ENCODE data around the gene C1QB.

C1QB gene, protein sequence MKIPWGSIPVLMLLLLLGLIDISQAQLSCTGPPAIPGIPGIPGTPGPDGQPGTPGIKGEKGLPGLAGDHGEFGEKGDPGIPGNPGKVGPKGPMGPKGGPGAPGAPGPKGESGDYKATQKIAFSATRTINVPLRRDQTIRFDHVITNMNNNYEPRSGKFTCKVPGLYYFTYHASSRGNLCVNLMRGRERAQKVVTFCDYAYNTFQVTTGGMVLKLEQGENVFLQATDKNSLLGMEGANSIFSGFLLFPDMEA

DNA sequence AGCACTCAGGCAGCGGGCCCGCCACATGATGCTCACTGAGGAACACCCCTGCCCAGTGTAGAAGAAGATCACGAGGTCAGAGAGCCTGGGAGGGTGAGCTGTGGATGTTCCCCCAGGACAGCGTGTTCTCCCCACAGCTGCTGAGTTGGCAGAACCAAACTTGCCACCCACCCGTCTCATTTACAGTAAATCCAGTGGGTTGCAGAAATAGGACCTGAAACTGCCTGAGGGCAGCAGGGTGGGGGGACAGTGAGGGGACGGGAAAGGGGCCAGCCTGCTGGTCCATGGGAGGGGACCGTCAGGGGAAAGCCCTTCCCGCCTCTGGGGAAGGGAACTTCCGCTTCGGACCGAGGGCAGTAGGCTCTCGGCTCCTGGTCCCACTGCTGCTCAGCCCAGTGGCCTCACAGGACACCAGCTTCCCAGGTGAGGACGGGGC is at the start of gene C1QB:
Gene C1QB, plus strand, starts transcription at position 356 of the 436 bp plus-strand sequence. CDS start 6,227 bp downstream, outside the sequence.
- DNase-seq: no peak

DNA sequence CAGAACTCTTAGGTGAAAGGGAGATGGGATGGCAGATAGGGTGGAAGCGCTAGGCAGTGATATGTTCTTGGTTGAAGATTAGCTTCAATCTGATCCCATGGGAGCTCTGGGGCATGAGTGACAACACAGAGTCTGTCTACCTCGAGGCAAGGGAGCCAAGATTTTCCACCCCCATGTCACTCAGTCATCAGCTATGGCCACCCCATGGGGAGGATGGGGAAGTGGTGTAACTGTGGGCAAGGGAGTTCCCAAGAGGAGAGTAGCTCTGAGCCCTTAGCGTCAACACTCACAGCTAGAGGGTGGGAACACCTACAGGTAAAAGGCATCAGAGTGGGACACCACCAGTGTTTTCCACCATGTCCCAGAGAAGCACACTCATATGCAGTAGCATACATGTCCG is 46.9 kb upstream of the C1QB start:
- DNase-seq: no peak

DNA sequence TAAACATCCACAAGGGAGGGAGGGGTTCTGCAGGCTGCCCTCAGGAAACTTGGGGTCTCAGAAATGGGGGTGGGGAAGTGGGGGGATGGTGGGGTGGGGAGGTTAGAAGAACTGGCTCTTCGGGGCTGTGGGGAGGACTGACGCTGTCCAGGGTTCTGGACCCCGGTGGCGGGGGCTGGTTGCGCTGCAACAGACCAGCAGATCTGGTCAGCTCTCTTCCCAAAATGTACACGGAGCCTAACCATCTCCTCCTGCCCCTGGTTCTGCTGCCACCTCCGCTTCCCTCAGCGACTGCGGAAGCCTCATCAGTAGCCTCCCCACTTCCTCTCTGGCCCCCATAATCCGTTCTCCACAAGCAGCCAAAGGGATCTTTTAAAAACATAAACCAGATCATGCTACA is 45.9 kb upstream of the C1QB start:
- DNase-seq: no peak

DNA sequence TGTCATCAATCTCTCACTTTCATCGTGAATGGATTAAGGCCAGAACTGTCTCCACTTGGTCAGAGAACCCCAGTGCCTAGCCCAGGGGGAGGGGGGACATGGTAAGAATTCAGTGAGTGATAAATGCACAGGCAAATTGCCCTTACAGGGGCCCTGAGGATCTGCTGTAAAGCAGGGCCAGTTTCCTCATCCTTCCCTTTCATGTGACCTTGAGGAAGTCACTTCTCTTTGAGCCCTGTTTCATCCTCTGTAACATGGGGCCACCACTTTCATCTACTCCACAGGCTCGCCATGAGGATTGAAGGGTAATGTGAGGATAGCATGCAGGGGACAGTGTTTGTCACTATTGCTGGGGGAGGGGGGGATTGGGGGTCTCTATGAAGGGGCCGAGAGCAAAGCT is 44.7 kb upstream of the C1QB start:
- no peak for DNase-seq

DNA sequence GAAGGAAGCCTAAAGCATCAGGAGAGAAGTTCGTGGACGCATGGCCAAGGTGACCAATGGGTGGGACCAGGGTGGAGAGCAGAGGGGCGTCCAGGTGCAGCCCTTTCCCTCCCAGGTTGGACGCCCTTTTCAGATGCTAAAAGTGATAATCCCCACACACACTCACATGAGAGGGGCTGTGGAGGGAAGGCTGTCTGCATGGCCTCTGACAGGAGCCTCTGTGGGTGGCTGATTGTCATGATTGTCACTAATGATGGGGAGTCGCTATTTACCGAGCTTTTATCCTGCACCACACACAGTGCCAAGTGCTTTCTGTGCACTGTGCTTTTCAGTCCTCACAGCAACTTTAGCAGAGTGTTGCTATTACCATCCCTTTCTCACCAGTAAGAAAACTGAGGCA is 43.7 kb upstream of the C1QB start:
- no peak for DNase-seq

DNA sequence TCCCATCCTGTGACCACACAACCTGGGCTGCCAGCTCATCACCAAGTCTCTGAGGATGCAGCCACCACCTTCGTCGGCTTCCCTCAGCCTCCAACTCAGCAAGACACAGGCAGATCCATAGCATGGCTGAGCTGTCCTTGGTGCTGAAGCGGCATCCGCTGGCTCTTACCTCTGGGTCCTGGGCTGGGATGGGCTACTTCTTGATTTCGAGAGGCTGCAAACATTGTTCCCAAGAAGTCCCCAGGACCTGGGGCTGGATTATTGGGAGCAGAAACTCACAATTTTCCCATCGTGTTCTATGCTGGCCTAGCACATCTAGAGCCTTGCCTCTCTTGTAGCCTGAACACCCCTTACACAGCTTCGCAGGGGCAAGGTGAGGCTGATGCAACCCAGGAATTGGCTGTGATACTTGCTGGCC is 41.5 kb upstream of the C1QB start:
- no peak for DNase-seq

DNA sequence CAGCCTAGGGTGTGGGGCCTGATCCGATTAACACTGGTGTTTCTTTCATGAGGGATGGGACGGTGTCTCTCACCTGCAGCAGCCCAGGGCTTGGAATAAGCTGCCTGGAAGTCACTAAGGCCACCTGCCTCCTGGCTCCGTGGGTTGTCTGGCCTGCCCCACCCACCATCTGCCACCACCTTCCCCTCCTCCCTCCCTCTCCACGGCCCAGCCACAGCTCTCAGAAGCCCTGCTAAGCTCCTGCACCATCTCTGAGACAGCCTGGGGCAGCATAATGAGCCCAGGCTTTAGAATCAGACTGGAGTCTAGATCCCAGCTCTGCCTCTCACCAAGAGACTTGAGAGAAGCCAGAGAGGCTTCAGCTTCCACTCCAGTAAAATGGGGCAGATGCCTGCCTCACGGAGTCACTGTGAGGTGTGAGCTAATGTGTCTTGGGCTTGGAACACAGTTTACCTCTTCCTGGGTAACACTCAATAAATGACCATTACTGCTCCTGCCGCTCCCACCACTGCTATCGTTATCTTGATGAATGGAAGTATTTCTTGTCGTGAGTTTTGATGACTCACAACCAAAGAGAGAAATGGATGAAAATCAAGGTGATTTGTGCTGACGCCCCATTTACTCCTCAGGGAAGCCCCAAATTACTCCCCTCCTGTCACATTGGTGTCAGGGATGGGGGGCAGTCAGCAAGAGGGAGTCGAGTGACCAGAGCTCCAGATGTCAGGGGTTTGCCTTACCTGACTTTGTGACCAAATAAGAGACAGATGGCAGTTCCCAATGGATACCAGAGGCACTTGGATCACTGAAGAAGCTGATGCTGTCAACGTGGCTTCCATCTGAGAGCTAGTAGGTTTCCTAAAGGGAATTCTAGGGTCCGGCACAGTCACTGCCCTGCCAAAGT is 40.1 kb upstream of the C1QB start:
- DNase-seq: no peak

DNA sequence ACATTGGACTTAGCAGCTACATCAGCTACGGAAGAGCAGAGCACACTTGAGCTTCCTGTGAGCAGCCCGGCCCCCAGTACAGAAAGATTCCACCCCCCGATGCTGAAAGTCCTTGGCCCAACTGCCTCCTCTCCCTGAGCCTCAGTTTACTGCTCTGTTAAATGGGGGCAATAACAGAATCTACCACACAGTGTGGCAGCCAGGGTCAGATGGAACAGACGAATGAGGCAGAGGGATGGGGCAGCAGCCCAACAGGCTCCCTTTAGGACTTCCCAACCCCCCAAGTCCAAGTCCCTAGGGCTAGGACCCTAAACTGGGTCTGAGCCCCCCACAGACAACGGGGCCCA is 39.5 kb upstream of the C1QB start:
- DNase-seq: no peak

DNA sequence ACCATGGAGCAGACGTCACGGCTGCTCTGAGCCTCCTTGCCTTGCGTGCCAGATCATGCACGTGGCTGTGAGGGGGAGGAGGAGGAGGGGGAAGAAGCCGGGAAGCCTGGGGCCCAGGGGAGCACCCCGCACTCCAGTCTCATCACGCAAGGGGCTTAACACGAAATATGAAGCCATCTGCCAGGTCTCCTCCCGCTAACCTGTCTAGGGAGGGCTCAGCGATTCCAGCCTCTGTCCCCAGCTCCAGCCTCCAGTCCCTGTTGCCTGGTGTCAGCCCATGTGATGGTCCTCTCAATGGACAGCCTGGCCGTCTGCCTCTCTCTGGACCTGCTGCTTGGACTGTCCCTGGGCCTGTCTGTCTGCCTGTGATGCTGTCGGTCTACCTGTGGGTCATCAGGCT is 39.1 kb upstream of the C1QB start:
- no peak for DNase-seq

DNA sequence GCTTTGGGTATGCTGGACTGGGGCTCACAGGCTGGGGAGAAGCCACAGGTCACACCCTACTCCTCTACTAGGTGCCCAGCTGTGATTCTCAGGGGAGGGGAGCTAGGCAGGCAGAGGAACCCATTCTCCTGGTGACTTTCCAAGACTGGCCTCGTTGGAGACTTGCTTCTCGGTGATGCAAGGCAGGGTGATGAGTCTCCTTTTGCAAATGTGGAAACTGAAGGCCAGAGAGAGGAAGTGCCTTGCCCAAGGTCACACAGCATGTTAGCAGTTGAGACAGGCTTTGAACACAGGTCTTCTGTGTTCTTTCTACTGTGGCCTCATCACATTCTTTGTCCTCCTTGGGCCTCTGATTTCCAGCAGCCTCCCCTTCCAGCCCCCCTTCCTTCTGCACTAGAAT is 37.1 kb upstream of the C1QB start:
- DNase-seq: no peak

DNA sequence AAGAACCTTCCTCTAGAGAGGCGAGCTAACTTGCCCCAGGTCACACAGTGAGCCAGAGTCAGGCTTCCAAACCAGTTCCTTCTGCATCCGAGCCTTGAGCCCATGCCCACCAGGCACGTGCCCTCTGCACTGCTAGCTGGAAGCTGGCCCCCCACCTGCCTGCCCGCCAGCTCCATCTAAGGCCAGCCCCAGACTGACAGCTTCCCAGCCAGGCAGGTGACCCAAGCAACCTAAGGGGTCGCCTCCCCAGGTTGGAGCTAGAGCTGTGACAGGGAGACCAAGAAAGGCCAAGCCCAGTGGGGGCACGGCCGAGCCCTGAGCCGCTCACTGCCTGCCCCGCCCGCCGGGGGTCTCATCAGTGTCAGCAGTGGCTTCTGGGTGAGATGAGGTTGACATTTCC is 36.5 kb upstream of the C1QB start:
- DNase-seq: no peak

DNA sequence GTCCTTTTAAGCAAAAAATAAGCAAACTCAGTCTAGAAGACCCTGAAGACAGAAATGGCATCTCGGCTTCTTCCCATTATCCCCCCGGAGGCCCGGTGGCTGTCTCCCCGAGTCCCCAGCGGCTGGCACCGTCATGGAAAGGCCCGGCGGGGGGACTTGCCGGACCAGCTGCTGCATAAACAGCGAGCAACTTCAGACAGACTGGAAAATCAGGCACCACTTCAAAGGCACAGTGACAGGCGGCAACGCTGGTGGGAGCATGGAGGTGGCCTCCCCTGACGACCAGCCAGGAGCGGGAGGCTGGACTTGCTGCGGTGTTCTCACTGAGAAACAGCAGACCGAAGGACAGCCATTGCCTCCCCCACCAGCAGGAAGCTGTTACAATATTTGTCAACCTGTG is 35.0 kb upstream of the C1QB start:
- no peak for DNase-seq

DNA sequence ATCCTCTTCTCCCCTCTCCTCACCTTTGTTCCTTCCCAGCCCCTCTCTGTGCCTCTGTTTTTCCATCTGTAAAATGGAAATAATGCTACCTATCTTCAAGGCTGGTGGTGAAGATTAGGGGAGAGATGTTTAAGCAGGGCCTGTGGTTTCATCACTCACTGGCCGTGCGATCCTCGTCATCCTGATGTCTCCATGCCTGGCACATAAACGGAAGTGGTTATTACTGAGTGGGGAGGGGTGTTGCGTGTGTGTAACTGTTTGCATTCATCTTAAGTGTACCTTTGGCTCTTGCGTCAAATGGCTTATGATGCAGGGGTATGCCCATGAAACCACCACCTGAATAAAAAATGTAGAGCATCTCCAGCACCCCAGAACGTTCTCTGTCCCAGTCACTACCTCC is 33.8 kb upstream of the C1QB start:
- DNase-seq: no peak

DNA sequence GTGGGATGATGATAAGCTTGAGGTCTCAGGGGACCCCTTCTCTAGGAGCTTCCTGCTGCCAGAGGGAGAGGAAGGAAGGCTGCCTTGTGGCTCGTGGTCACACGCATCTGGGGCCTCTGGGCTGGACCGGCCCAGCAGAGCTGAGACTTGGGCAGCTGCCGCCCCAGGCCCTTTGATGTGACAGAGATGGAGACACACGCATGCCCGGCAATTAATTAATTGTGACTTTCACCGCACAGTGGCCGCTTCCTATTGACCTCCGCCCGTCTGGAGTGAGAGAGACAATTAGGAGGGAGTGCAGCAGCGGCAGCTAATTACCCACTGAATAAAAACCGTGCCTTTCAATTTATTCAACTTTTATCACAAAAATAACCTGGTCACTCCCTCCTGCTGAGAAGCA is 33.2 kb upstream of the C1QB start:
- DNase-seq: no peak

DNA sequence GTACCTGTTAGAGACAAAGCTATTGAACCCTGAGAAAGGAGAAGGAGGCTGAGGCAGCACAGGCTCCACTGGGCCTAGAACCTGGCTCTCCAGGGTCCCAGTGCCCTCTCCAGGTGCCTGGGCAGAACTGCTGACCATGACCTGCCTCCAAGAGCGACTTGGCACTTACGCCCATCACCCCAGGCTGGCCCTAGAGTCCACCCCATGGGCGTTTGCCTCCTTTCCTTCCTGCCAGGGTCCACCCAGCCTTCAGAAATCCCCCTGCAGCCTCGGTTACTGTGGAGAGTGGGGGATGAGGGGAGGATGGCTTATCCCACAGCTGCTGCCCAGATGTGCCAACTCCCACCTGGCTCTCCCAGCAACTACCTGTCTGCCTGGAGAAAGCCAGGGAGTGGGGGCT is 31.3 kb upstream of the C1QB start:
- no peak for DNase-seq

DNA sequence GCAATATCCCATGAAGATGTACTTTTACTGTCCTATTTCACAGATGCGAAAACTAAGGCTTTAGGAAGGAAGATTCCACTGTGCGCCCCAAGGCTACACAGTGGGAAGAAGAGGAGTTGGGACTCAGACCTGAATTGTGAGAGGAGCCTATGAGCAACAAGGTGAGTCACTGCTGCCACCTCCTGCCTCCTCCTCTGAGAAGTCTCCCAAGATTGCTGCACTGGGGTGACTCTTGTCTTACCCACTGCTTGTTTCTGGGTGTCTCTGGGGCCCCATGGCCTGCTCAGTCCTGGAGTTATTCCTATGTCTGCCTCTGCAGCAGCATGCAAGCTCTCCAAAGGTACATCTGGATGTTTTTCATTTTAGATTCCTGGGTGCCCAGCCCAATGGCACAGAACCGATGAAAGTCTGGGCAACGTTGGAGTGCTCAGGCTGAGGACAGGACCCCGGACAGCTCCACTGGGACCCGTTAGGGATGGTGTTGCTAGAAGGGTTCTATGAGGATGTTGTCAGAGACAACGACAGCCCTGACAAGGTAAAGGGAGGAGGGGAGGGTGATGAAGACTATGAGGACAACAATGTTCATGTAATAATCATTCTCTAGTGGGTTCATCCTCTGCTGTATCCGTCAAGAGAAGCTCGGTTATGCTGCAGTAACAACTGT is 27.6 kb upstream of the C1QB start:
- DNase-seq: no peak

DNA sequence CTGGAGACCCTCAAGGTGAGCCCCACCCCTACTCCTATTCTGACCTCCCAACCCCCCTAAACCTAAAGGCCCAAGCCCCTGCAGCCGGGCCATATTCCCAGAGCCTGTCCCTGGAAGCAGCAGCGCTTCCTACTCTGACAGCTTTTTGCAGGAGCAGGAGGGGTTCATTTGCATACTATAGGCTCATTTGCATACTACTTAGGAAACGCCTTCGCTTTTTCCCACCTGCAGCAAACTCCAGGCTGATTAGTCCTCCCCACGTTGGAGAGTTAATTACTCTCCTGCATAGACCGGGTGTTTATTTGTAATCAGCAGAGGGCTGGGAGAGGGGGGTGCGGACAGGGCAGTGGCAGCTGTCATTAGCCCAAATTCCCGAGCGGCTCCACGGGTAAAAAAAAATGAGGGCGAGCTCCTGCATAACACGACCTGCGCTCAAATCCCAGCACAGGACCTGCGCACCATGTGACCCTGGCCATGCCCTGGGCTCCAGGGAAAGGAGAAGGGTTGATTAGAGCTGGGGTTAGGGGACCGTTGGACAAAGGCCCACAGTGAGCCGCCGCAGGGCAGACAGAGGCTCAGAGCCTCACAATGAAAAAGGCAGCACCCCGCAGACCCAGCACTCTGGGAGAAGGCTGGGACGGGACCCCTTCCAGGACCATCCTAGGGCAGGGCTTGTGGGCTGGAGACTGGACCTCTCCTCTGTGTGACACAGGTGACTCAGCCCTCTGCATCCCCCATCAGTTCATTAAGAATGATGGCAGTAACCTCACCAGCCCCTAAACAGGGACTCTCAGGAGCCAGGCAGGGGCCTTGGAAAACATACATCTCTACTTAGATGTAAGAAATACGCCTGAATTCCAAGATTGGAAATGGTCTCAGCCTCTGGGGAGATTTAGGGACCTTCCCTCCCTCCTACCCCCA is 26.5 kb upstream of the C1QB start:
- DNase-seq: no peak

DNA sequence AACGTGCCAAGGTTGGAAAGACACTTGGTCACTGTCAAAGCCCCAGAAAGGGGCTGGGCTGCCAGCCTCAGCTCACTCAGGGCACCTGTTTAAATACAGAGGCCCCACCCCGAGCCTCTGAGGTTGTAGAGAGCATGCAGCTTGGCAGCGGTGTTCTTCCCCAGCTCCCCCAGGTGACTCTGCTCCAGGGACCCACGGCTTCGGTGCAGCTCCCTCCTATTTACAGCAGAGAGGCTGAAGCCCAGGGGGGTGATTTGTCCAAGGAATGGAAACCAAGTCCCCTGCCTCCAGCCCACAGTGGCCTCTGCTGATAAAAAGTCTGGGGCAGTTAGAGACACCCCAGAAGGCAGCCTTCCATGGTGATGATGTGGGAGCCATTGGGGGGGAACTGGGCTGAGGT is 25.7 kb upstream of the C1QB start:
- no peak for DNase-seq

DNA sequence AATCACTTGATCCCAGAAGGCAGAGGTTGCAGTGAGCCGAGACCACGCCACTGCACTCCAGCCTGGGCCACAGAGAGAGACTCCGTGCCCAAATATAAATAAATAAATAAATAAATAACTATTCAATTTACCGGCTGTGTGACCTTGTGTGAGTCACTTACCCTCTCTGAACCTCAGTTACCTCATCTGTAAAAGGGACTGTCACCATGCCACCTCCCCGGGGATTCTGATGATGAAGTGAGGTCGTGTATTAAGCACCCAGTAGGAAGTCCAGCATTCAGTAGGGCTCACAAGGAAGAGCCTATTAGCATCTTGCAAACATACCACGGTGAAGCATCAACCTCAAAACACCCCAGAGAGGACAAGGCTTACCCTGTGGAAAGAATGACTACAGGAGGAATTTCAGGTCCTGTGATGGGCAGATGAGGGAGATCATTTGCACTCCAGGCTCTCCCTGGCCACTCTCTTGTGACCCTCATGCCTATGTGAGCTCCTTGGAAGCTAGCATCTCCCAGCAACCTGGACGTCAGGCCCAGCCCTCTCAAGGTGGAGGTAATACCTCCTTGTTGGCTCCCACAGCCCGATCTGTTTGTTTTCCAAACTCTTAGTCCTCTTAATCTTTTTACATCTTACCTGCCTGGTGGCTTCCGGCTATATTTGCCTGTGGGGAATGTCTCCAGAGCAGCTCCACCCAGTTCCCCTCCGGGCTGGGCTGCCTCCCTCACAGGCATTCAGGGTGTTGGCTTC is 24.2 kb upstream of the C1QB start:
- DNase-seq: no peak

DNA sequence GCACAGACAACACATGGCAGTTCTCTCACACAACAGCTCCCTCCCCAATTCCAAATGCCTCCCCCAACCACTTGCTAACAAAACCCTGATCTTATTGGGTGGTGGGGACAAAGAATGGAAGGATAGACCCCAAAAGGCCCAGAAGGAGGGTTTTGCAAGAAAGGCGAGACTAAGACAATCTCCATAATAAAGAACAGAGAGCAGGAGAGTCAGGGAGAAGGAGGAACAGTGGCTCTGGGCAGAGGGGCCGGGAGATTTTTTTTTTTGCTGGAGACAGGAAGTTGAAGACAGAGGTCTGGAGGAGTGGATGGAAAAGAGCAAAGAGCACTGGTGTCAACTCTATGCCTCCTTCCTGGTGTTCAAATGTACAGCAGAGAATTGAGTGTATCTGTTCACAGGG is 23.1 kb upstream of the C1QB start:
- DNase-seq: no peak

DNA sequence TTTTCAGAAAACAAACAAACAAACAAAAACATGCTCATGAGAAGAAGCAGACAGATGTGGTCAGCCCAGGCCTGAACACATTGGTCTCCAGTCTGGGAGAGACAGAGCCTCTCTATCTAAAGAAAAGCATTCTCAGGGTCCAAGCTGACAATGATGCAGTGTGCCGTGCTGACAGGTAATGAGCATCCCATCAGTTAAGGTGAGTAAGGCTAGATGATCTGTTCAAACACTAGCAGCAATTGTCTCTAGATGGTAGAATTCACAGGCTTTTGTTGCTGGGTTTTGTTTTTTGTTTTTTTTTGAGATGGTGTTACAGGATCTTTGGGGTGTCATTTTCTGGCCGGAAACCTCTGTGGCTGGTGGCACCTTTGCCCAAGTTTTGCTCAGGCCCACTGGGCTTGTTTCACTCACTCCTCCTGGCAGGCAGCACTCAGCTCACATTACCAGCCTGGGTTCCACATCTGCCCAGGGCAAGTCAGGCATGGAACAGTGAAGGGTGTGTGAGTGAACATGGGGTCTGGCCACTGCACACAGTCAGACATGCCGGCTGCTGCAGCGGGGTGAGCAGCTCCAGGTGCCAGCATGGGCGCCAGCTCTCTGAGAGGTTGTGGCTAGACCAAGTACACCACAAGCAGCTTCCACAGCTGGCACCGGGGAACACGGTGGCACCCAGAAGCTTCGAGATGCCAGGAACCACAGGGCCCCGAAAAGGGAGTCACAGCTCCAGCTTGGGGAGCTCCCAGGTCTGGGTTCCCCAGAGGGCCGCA is 19.2 kb upstream of the C1QB start:
- no peak for DNase-seq

Measured in CD4-positive, alpha-beta T cell treated with Interleukin-4 for 1 hour (primary cell).